Measurements from ENCODE around the gene FAM227A.
"Not testable (repeated sequence)": the region's sequence is repeated elsewhere in the genome, so short reads cannot be mapped to it uniquely, and the experiment has no call there.

DNA sequence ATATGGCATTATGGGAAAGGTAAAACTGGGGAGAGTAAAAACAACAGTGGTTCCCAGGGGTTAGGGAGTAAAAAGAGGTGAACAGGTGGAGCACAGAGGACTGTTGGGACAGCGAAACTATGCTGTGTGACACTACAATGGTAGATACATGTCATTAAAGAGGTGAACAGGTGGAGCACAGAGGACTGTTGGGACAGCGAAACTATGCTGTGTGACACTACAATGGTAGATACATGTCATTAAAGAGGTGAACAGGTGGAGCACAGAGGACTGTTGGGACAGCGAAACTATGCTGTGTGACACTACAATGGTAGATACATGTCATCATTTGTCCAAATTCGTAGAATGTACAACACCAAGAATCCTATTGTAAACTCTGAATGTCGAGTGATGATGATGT lies 11.9 kb downstream of the FAM227A start:
- TF ChIP-seq, protein P1, sequence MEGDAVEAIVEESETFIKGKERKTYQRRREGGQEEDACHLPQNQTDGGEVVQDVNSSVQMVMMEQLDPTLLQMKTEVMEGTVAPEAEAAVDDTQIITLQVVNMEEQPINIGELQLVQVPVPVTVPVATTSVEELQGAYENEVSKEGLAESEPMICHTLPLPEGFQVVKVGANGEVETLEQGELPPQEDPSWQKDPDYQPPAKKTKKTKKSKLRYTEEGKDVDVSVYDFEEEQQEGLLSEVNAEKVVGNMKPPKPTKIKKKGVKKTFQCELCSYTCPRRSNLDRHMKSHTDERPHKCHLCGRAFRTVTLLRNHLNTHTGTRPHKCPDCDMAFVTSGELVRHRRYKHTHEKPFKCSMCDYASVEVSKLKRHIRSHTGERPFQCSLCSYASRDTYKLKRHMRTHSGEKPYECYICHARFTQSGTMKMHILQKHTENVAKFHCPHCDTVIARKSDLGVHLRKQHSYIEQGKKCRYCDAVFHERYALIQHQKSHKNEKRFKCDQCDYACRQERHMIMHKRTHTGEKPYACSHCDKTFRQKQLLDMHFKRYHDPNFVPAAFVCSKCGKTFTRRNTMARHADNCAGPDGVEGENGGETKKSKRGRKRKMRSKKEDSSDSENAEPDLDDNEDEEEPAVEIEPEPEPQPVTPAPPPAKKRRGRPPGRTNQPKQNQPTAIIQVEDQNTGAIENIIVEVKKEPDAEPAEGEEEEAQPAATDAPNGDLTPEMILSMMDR (IDR thresholded peaks at IDR 0.05): not testable (repeated sequence)
- TF ChIP-seq ZFX (IDR thresholded peaks at IDR 0.05; ENCODE audit: borderline replicate concordance): not testable (repeated sequence)

Measured in 22Rv1 (cell line).